ENCODE results near the gene INO80.

Gene INO80

DNA sequence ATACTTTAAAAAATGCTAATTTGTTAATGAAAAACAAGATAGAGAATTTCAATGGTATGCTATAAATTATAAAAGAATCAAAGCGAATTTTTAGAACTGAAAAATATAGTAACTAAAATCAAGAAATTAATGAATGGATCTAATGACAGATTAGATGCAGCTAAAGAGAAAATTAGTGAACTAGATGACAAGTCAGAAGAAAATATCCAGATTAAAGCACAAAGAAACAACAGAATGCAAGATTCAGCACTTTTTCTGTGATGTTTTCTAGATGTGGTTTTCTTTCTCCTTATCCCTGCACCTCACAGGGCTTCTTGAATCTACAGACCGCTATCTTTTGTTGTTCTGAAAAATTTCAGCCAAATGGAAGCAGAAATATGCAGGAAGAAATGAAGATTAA lies 54.4 kb downstream of the INO80 start:
- Histone ChIP-seq H3K9me2 (replicated peaks; ENCODE audit: low read depth, low read length) (no peaks in the 10 kb centered on the region), H3K4me1 (ENCODE audit: insufficient read depth, low read length, poor library complexity, severe bottlenecking) (no peaks in the 10 kb centered on the region), H4K20me1 (ENCODE audit: insufficient read depth, low read length, poor library complexity, severe bottlenecking) (no peaks in the 10 kb centered on the region), H3K4me3 (ENCODE audit: low read length, poor library complexity, severe bottlenecking) (no peak overlapping the region), H3K9me3 (ENCODE audit: insufficient read depth, low read depth, low read length) (peaks cover 8% of the 10 kb centered on the region; the same call in 1 of the 2 replicates), H3K9ac (ENCODE audit: low read depth, low read length, poor library complexity, severe bottlenecking) (no peak overlapping the region), H3F3A (ENCODE audit: low read depth) (no peaks in the 10 kb centered on the region), H3K36me3 (ENCODE audit: insufficient read depth, low read length) (peaks cover 77% of the 10 kb centered on the region), H2AFZ (ENCODE audit: low read length) (no peak overlapping the region), H3K79me2 (ENCODE audit: insufficient read depth, low read length) (no peaks in the 10 kb centered on the region), H3K4me2 (ENCODE audit: low read depth, low read length, poor library complexity, severe bottlenecking) (no peak overlapping the region), H3K27me3 (ENCODE audit: insufficient read depth, low read length, poor library complexity, severe bottlenecking) (no peaks in the 10 kb centered on the region)
- TF ChIP-seq, protein P1, sequence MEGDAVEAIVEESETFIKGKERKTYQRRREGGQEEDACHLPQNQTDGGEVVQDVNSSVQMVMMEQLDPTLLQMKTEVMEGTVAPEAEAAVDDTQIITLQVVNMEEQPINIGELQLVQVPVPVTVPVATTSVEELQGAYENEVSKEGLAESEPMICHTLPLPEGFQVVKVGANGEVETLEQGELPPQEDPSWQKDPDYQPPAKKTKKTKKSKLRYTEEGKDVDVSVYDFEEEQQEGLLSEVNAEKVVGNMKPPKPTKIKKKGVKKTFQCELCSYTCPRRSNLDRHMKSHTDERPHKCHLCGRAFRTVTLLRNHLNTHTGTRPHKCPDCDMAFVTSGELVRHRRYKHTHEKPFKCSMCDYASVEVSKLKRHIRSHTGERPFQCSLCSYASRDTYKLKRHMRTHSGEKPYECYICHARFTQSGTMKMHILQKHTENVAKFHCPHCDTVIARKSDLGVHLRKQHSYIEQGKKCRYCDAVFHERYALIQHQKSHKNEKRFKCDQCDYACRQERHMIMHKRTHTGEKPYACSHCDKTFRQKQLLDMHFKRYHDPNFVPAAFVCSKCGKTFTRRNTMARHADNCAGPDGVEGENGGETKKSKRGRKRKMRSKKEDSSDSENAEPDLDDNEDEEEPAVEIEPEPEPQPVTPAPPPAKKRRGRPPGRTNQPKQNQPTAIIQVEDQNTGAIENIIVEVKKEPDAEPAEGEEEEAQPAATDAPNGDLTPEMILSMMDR (conservative IDR thresholded peaks at IDR 0.05; ENCODE audit: low read length): no peak
- TF ChIP-seq EZH2phosphoT487 (IDR thresholded peaks at IDR 0.05; ENCODE audit: borderline replicate concordance): no peak

DNA sequence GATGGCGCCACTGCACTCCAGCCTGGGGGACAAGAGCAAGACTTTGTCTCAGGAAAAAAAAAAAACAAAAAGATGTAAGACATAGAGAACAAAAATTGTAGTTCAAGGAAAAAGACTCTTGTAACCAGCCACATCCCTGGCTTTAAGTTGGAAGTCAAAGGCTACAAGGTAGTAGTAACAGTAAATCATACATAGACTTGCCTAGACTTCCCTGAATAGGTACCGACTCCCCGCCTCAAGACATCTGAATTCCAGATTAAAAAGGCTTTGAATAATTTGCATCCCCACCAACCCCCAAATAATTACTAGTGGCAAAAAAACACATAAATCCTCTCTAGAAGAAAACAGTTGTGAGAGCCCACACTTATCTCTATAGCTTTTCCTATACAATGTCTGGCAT lies 55.6 kb downstream of the INO80 start:
- Histone ChIP-seq H3K9me2 (replicated peaks; ENCODE audit: low read depth, low read length) (no peaks in the 10 kb centered on the region), H3K4me2 (ENCODE audit: low read depth, low read length, poor library complexity, severe bottlenecking) (no peak overlapping the region), H4K20me1 (ENCODE audit: insufficient read depth, low read length, poor library complexity, severe bottlenecking) (no peaks in the 10 kb centered on the region), H3K4me3 (ENCODE audit: low read length, poor library complexity, severe bottlenecking) (no peak overlapping the region), H3K27me3 (ENCODE audit: insufficient read depth, low read length, poor library complexity, severe bottlenecking) (no peaks in the 10 kb centered on the region), H3K36me3 (ENCODE audit: insufficient read depth, low read length) (peaks cover 79% of the 10 kb centered on the region), H3K9ac (ENCODE audit: low read depth, low read length, poor library complexity, severe bottlenecking) (no peak overlapping the region), H3K9me3 (ENCODE audit: insufficient read depth, low read depth, low read length) (peaks cover 8% of the 10 kb centered on the region; the same call in 1 of the 2 replicates), H2AFZ (ENCODE audit: low read length) (no peak overlapping the region), H3K4me1 (ENCODE audit: insufficient read depth, low read length, poor library complexity, severe bottlenecking) (no peaks in the 10 kb centered on the region), H3K79me2 (ENCODE audit: insufficient read depth, low read length) (no peaks in the 10 kb centered on the region), H3F3A (ENCODE audit: low read depth) (no peaks in the 10 kb centered on the region)
- TF ChIP-seq, protein P1 (conservative IDR thresholded peaks at IDR 0.05; ENCODE audit: low read length): no peak
- TF ChIP-seq EZH2phosphoT487 (IDR thresholded peaks at IDR 0.05; ENCODE audit: borderline replicate concordance): no peak

DNA sequence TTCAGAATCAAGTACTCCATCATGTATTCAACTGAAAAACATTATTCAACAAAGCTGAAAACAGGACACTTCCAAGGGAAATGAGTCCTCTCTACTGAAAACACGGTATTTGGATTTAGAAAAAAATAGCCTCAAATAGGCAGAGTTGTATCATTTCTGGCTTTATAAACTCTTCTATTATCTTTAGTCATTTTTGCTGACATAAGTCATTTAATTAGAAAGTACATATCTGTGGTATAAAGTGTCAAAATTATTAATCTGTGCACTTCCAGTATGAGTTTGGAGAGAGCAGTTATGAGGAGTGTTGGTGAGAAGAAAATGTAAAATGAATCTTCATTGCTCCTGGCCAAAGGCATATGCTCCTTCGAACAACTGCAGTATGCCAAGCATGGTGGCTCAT lies 59.3 kb downstream of the INO80 start:
- Histone ChIP-seq H4K20me1 (ENCODE audit: insufficient read depth, low read length, poor library complexity, severe bottlenecking) (no peaks in the 10 kb centered on the region), H3K9me2 (replicated peaks; ENCODE audit: low read depth, low read length) (no peaks in the 10 kb centered on the region), H3K9ac (ENCODE audit: low read depth, low read length, poor library complexity, severe bottlenecking) (no peak overlapping the region), H3K4me2 (ENCODE audit: low read depth, low read length, poor library complexity, severe bottlenecking) (no peak overlapping the region), H3K9me3 (ENCODE audit: insufficient read depth, low read depth, low read length) (peaks cover 7% of the 10 kb centered on the region; the same call in 1 of the 2 replicates), H3K4me1 (ENCODE audit: insufficient read depth, low read length, poor library complexity, severe bottlenecking) (no peaks in the 10 kb centered on the region), H3K36me3 (ENCODE audit: insufficient read depth, low read length) (peaks cover 84% of the 10 kb centered on the region), H3K4me3 (ENCODE audit: low read length, poor library complexity, severe bottlenecking) (no peak overlapping the region), H2AFZ (ENCODE audit: low read length) (no peak overlapping the region), H3F3A (ENCODE audit: low read depth) (no peaks in the 10 kb centered on the region), H3K27me3 (ENCODE audit: insufficient read depth, low read length, poor library complexity, severe bottlenecking) (no peaks in the 10 kb centered on the region), H3K79me2 (ENCODE audit: insufficient read depth, low read length) (no peaks in the 10 kb centered on the region)
- TF ChIP-seq, protein P1 (conservative IDR thresholded peaks at IDR 0.05; ENCODE audit: low read length): no peak
- TF ChIP-seq EZH2phosphoT487 (IDR thresholded peaks at IDR 0.05; ENCODE audit: borderline replicate concordance): no peak

Measured in Loucy (cell line).